Fibroblast of villous mesenchyme (primary cell): ENCODE measurements around the gene PRR18. TPM values are rescaled to one million over a fixed set of nuclear protein-coding genes. Genes with fewer than 3 reads are reported as not detected.

Experiments used
- DNase-seq: peaks from one replicate; pipeline ENCODE4 v3.0.0-alpha.2; 2010; ENCODE audit warnings: low read depth
- H3K4me3 ChIP-seq: 2 replicates; pipeline ENCODE4 v1.5.1; 2011; ENCODE audit warnings: low read depth, mild to moderate bottlenecking, low read length
- CTCF ChIP-seq: IDR thresholded peaks from 2 replicates; pipeline ENCODE4 v1.5.1; 2012; ENCODE audit warnings: low read depth, mild to moderate bottlenecking, low read length; ENCODE audit not compliant: insufficient read depth
- total RNA-seq: library from RNA; depleted of rRNA; stranded (reverse); fragments of >200 nt; gene quantifications from 2 replicates; pipeline ENCODE4 v1.2.3, GENCODE V29; 2012

The PRR18 gene
- total RNA-seq, result under 0.01 TPM in 1 of 2 replicates, not detected in the other

- H3K4me3 ChIP-seq, result peak within 1 kb of the TSS; percentile 25
- no peak for DNase-seq
- no peak for TF ChIP-seq CTCF
Observed at GRCh38 chr6:166308033-166308768, at the start of gene PRR18. PRR18 (minus strand) TSS chr6:166308392; CDS start chr6:166308142, 250 bp downstream.

- no peak for DNase-seq
- H3K4me3 ChIP-seq, result no peak overlapping the region
- TF ChIP-seq CTCF, result no peak
Observed at GRCh38 chr6:166355552-166355951, 47.4 kb upstream of the PRR18 start.

- TF ChIP-seq CTCF, result no peak
- no peak for DNase-seq
- H3K4me3 ChIP-seq, result no peak overlapping the region
Observed at GRCh38 chr6:166354965-166355364, 46.8 kb upstream of the PRR18 start.

GRCh38 chr6:166354143-166354542, 46.0 kb upstream of the PRR18 start:
- DNase-seq, result no peak
- no peak for TF ChIP-seq CTCF

GRCh38 chr6:166353507-166353906, 45.3 kb upstream of the PRR18 start:
- no peak for DNase-seq
- no peak for TF ChIP-seq CTCF
- H3K4me3 ChIP-seq, result no peak overlapping the region

More at GRCh38 chr6:166354143-166354542, 46.0 kb upstream of the PRR18 start:
- H3K4me3 ChIP-seq, result no peak overlapping the region

- DNase-seq, result no peak
- no peak overlapping the region for H3K4me3 ChIP-seq
- TF ChIP-seq CTCF, result no peak
Observed at GRCh38 chr6:166352923-166353322, 44.7 kb upstream of the PRR18 start.
